IPS-18a (cell line): ENCODE results near the gene ZNF552.
A peak's percentile ranks its signal among the peaks of the same experiment; 100 is the strongest.

Experiments
- H3K27ac ChIP-seq: one replicate; pipeline ENCODE4 v1.5.1; 2013; ENCODE audit warnings: low read length
- H3K27me3 ChIP-seq: one replicate; pipeline ENCODE4 v1.6.1; 2013; ENCODE audit warnings: mild to moderate bottlenecking, low read length; ENCODE audit not compliant: control insufficient read depth, insufficient read depth
- H3K36me3 ChIP-seq: one replicate; pipeline ENCODE4 v1.6.1; 2013; ENCODE audit warnings: low read depth, low read length; ENCODE audit not compliant: control insufficient read depth
- H3K4me1 ChIP-seq: one replicate; pipeline ENCODE4 v1.6.1; 2013; ENCODE audit warnings: low read depth, low read length; ENCODE audit not compliant: control insufficient read depth
- H3K4me3 ChIP-seq: one replicate; pipeline ENCODE4 v1.5.1; 2013; ENCODE audit warnings: low read length
- H3K9ac ChIP-seq: one replicate; pipeline ENCODE4 v1.6.1; 2013; ENCODE audit warnings: mild to moderate bottlenecking, low read length, moderate library complexity
- H3K9me3 ChIP-seq: one replicate; pipeline ENCODE4 v1.6.1; 2013; ENCODE audit warnings: low read depth, low read length; ENCODE audit not compliant: control insufficient read depth

The ZNF552 gene

DNA sequence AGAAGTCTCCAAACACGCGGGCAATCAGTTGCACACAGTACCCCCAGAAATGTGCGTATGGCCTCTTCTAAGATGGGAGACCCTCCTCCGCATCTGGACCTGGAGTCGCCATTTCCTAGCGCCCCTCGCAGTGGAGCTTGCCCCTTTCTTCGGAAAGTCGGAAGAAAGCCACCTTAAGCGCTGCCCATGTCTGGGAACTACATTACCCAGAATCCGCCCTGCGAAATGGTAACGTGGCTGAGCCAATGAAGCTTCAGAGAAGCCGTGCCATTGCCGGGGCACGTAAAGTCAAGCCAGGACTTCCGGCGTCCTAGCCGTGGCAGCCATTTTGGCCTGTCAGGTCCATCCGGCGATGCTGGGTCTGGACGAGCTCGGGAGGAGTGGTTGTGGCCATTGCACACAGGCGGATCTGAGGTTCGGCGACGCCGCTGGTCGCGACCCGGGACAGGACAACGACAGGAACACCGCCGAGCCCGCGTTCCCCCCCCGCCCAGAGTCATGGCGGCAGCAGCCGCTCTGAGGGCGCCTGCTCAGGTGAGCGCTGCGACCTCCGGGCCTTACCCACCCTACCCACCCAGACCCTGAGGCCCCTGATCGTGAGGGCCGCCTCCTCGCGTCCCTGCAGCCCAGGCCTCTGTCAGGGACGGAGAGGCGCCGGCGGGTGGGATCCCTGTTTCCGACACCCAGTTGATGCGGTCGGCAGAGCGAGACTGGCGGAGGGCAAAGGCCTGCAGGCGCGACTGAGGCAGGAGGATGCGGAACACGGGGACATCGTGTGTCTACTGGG lies 45.2 kb downstream of the ZNF552 start, which contains the start of gene ZNF586:
Gene ZNF586 (plus strand): TSS at position 332 of the 787 bp plus-strand sequence. CDS start 167 bp downstream, at position 499.
- Histone ChIP-seq H3K9ac (peak within 1 kb of the TSS; percentile 67), H3K4me3 (peak within 1 kb of the TSS; percentile 71), H3K36me3 (peaks cover 5% of the 10 kb centered on the region), H3K27ac (no peak within 1 kb of the TSS), H3K4me1 (no peaks in the 10 kb centered on the region), H3K9me3 (no peaks in the 10 kb centered on the region), H3K27me3 (no peaks in the 10 kb centered on the region)

DNA sequence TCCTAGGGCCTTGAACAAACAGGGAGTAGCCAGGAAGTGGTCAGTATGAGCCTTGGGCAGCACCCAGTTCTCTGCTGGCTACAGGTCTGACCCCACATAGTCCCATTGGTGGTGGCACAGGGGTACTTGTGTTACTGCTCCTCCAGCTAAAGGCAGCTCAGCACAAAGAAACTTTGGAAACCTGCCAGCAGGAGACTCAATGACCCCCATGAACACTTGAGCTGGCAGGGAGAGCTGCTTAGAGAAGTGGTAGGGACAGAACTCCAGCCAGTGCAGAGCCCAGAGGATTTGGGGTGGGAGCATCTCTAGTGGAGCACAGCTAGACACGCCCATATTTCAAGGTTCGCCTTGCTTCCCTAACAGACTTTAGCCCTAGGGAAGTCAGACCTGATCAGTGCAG lies 55.6 kb downstream of the ZNF552 start:
- H3K27me3 ChIP-seq: no peaks in the 10 kb centered on the region
- peaks cover 43% of the 10 kb centered on the region for H3K36me3 ChIP-seq
- H3K4me1 ChIP-seq: no peaks in the 10 kb centered on the region
- H3K9ac ChIP-seq: no peak overlapping the region
- no peak overlapping the region for H3K27ac ChIP-seq
- H3K4me3 ChIP-seq: no peak overlapping the region
- H3K9me3 ChIP-seq: no peaks in the 10 kb centered on the region

DNA sequence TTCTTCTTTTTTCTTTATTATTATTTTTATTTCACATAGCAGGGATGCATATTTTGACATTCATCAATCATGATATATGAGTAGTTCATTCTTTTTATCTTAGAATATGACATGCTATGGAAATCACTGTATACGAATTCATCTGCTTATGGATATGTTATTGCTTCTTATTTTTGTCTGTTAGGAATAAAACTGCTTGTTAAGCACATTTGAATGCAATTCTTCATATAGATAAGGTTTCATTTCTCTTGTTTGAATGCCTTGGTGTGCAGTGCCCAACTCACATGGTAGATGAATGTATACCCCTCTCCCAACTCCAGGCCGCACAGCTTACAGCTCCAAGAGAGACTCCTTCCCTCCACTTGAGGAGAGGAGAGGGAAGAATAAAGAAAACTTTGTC lies 56.8 kb downstream of the ZNF552 start:
- Histone ChIP-seq H3K27ac (no peak overlapping the region), H3K9me3 (no peaks in the 10 kb centered on the region), H3K4me1 (no peaks in the 10 kb centered on the region), H3K27me3 (no peaks in the 10 kb centered on the region), H3K9ac (no peak overlapping the region), H3K36me3 (peaks cover 55% of the 10 kb centered on the region), H3K4me3 (no peak overlapping the region)
